ENCODE measurements around the gene BSCL2. TPM values are rescaled to one million over a fixed set of nuclear protein-coding genes. Genes with fewer than 3 reads are reported as not detected.
"Not testable (repeated sequence)": the region's sequence is repeated elsewhere in the genome, so short reads cannot be mapped to it uniquely, and the experiment has no call there.

BSCL2 gene
- total and polyA plus RNA-seq, 4 donors: 30.7 to 190 (median 93.0) TPM

- no peak for DNase-seq
Measured at GRCh38 chr11:62677714-62678113, 29.5 kb downstream of the BSCL2 start.

GRCh38 chr11:62677156-62677555 is 30.1 kb downstream of the BSCL2 start:
- peaks cover 2 to 18% (median 7%) of the 10 kb centered on the region in 4 donors for H3K36me3 ChIP-seq (ENCODE audit: control insufficient read depth in 4 of 4, insufficient read depth in 4 of 4, low read length in 4 of 4)
- no peaks in the 10 kb centered on the region for H3K9me3 ChIP-seq (ENCODE audit: control insufficient read depth in 4 of 4, insufficient read depth in 3 of 4, low read length in 3 of 4)
- no peak overlapping the region for H3K27ac ChIP-seq (ENCODE audit: low read depth in 1 of 2, low read length in 1 of 2)
- no peak for ATAC-seq (ENCODE audit: insufficient read depth, low FRiP score)
- no peak overlapping the region for H3K9ac ChIP-seq (ENCODE audit: insufficient read depth in 1 of 2, low read length in 2 of 2)
- H3K4me3 ChIP-seq: no peak overlapping the region
- H3K27me3 ChIP-seq (ENCODE audit: control insufficient read depth in 3 of 3, insufficient read depth in 3 of 3, low read length in 2 of 3): no peaks in the 10 kb centered on the region
- peaks cover 0 to 16% (median 7%) of the 10 kb centered on the region in 5 donors for H3K4me1 ChIP-seq (ENCODE audit: control insufficient read depth in 5 of 5, insufficient read depth in 5 of 5, low read length in 5 of 5)
- no peak for DNase-seq
- TF ChIP-seq CTCF (IDR thresholded peaks at IDR 0.05; ENCODE audit: control extremely low read depth, extremely low read depth): no peak
- 89 to 94% methylated on average over 6 of the region's 6 CpGs for WGBS, 2 donors

More at GRCh38 chr11:62677714-62678113, 29.5 kb downstream of the BSCL2 start:
- ATAC-seq (ENCODE audit: insufficient read depth, low FRiP score): no peak
- H3K4me3 ChIP-seq: no peak overlapping the region
- H3K36me3 ChIP-seq (ENCODE audit: control insufficient read depth in 4 of 4, insufficient read depth in 4 of 4, low read length in 4 of 4): peaks cover 2 to 18% (median 7%) of the 10 kb centered on the region in 4 donors
- no peaks in the 10 kb centered on the region for H3K27me3 ChIP-seq (ENCODE audit: control insufficient read depth in 3 of 3, insufficient read depth in 3 of 3, low read length in 2 of 3)
- H3K27ac ChIP-seq (ENCODE audit: low read depth in 1 of 2, low read length in 1 of 2): peak overlapping the region in 1 of 2 donors; percentile 42
- 82 to 89% methylated on average over 15 of the region's 15 CpGs for WGBS, 2 donors
- H3K9me3 ChIP-seq (ENCODE audit: control insufficient read depth in 4 of 4, insufficient read depth in 3 of 4, low read length in 3 of 4): no peaks in the 10 kb centered on the region
- H3K9ac ChIP-seq (ENCODE audit: insufficient read depth in 1 of 2, low read length in 2 of 2): no peak overlapping the region
- H3K4me1 ChIP-seq (ENCODE audit: control insufficient read depth in 5 of 5, insufficient read depth in 5 of 5, low read length in 5 of 5): peaks cover 0 to 13% (median 7%) of the 10 kb centered on the region in 5 donors
- no peak for TF ChIP-seq CTCF (IDR thresholded peaks at IDR 0.05; ENCODE audit: control extremely low read depth, extremely low read depth)

- no peak for DNase-seq
- peaks cover 2 to 18% (median 7%) of the 10 kb centered on the region in 4 donors for H3K36me3 ChIP-seq (ENCODE audit: control insufficient read depth in 4 of 4, insufficient read depth in 4 of 4, low read length in 4 of 4)
- H3K4me1 ChIP-seq (ENCODE audit: control insufficient read depth in 5 of 5, insufficient read depth in 5 of 5, low read length in 5 of 5): peaks cover 0 to 16% (median 7%) of the 10 kb centered on the region in 5 donors
- H3K9ac ChIP-seq (ENCODE audit: insufficient read depth in 1 of 2, low read length in 2 of 2): no peak overlapping the region
- TF ChIP-seq CTCF (IDR thresholded peaks at IDR 0.05; ENCODE audit: control extremely low read depth, extremely low read depth): no peak
- no peak overlapping the region for H3K4me3 ChIP-seq
- peak overlapping the region in 1 of 2 donors; percentile 41 for H3K27ac ChIP-seq (ENCODE audit: low read depth in 1 of 2, low read length in 1 of 2)
- no peaks in the 10 kb centered on the region for H3K27me3 ChIP-seq (ENCODE audit: control insufficient read depth in 3 of 3, insufficient read depth in 3 of 3, low read length in 2 of 3)
- WGBS, 2 donors: 54 to 61% methylated on average over 6 of the region's 6 CpGs
- ATAC-seq (ENCODE audit: insufficient read depth, low FRiP score): no peak
- no peaks in the 10 kb centered on the region for H3K9me3 ChIP-seq (ENCODE audit: control insufficient read depth in 4 of 4, insufficient read depth in 3 of 4, low read length in 3 of 4)
Measured at GRCh38 chr11:62676698-62677097, 30.5 kb downstream of the BSCL2 start.

GRCh38 chr11:62675415-62675814 is 31.8 kb downstream of the BSCL2 start:
- H3K9me3 ChIP-seq (ENCODE audit: control insufficient read depth in 4 of 4, insufficient read depth in 3 of 4, low read length in 3 of 4); H3K27me3 ChIP-seq (ENCODE audit: control insufficient read depth in 3 of 3, insufficient read depth in 3 of 3, low read length in 2 of 3); H3K9ac ChIP-seq (ENCODE audit: insufficient read depth in 1 of 2, low read length in 2 of 2); ATAC-seq (ENCODE audit: insufficient read depth, low FRiP score); DNase-seq; H3K27ac ChIP-seq (ENCODE audit: low read depth in 1 of 2, low read length in 1 of 2); H3K4me3 ChIP-seq: not testable (repeated sequence)
- WGBS, 2 donors: 94 to 96% methylated on average over 10 of the region's 10 CpGs
- Histone ChIP-seq H3K36me3 (ENCODE audit: control insufficient read depth in 4 of 4, insufficient read depth in 4 of 4, low read length in 4 of 4) (peaks cover 2 to 18% (median 7%) of the 10 kb centered on the region in 4 donors), H3K4me1 (ENCODE audit: control insufficient read depth in 5 of 5, insufficient read depth in 5 of 5, low read length in 5 of 5) (peaks cover 7 to 16% (median 7%) of the 10 kb centered on the region in 5 donors)
